ENCODE measurements around the gene ZBTB21. TPM values are rescaled to one million over a fixed set of nuclear protein-coding genes. Genes with fewer than 3 reads are reported as not detected.
A peak's percentile ranks its signal among the peaks of the same experiment; 100 is the strongest.

ZBTB21 gene
- total RNA-seq, 1 donor from 2014 or later: 3.7 TPM

GRCh38 chr21:42040411-42041180 lies 30.4 kb upstream of the ZBTB21 start:
- H3K27ac ChIP-seq (ENCODE audit: low read depth, low read length): peak overlapping the region; percentile 69
- H3K36me3 ChIP-seq (ENCODE audit: control insufficient read depth in 3 of 3, insufficient read depth in 3 of 3, low read length in 3 of 3): no peaks in the 10 kb centered on the region
- peaks cover 0 to 4% (median 0%) of the 10 kb centered on the region in 3 donors for H3K9me3 ChIP-seq (ENCODE audit: control insufficient read depth in 3 of 3, low read length in 3 of 3)
- peaks cover 7 to 9% (median 9%) of the 10 kb centered on the region in 3 donors for H3K4me1 ChIP-seq (ENCODE audit: control insufficient read depth in 3 of 3, insufficient read depth in 3 of 3, low read length in 3 of 3)
- H3K27me3 ChIP-seq (ENCODE audit: control insufficient read depth in 3 of 3, insufficient read depth in 3 of 3, low read length in 3 of 3): no peaks in the 10 kb centered on the region
- H3K4me3 ChIP-seq (ENCODE audit: low read length in 3 of 3): no peak overlapping the region
- no peak overlapping the region for H3K9ac ChIP-seq (ENCODE audit: low read depth in 1 of 3, low read length in 3 of 3)

- Histone ChIP-seq H3K27ac (ENCODE audit: low read depth, low read length) (peak overlapping the region; percentile 69), H3K9ac (ENCODE audit: low read depth in 1 of 3, low read length in 3 of 3) (no peak overlapping the region), H3K27me3 (ENCODE audit: control insufficient read depth in 3 of 3, insufficient read depth in 3 of 3, low read length in 3 of 3) (no peaks in the 10 kb centered on the region)
These were observed 29.8 kb upstream of the ZBTB21 start for GRCh38 chr21:42039911-42040351.

GRCh38 chr21:42039470-42039901 lies 29.3 kb upstream of the ZBTB21 start:
- H3K4me1 ChIP-seq (ENCODE audit: control insufficient read depth in 3 of 3, insufficient read depth in 3 of 3, low read length in 3 of 3): peaks cover 7 to 9% (median 9%) of the 10 kb centered on the region in 3 donors

More at GRCh38 chr21:42039911-42040351, 29.8 kb upstream of the ZBTB21 start:
- no peaks in the 10 kb centered on the region for H3K36me3 ChIP-seq (ENCODE audit: control insufficient read depth in 3 of 3, insufficient read depth in 3 of 3, low read length in 3 of 3)
- H3K4me1 ChIP-seq (ENCODE audit: control insufficient read depth in 3 of 3, insufficient read depth in 3 of 3, low read length in 3 of 3): peaks cover 7 to 9% (median 9%) of the 10 kb centered on the region in 3 donors
- H3K4me3 ChIP-seq (ENCODE audit: low read length in 3 of 3): peak overlapping the region in 1 of 3 donors; percentile 13
- peaks cover 0 to 4% (median 0%) of the 10 kb centered on the region in 3 donors for H3K9me3 ChIP-seq (ENCODE audit: control insufficient read depth in 3 of 3, low read length in 3 of 3)

GRCh38 chr21:42038826-42039425 lies 28.8 kb upstream of the ZBTB21 start:
- peaks cover 7 to 9% (median 9%) of the 10 kb centered on the region in 3 donors for H3K4me1 ChIP-seq (ENCODE audit: control insufficient read depth in 3 of 3, insufficient read depth in 3 of 3, low read length in 3 of 3)
- H3K9ac ChIP-seq (ENCODE audit: low read depth in 1 of 3, low read length in 3 of 3): no peak overlapping the region
- no peak overlapping the region for H3K4me3 ChIP-seq (ENCODE audit: low read length in 3 of 3)
- no peaks in the 10 kb centered on the region for H3K36me3 ChIP-seq (ENCODE audit: control insufficient read depth in 3 of 3, insufficient read depth in 3 of 3, low read length in 3 of 3)
- peaks cover 0 to 4% (median 0%) of the 10 kb centered on the region in 3 donors for H3K9me3 ChIP-seq (ENCODE audit: control insufficient read depth in 3 of 3, low read length in 3 of 3)
- H3K27ac ChIP-seq (ENCODE audit: low read depth, low read length): peak overlapping the region; percentile 30
- H3K27me3 ChIP-seq (ENCODE audit: control insufficient read depth in 3 of 3, insufficient read depth in 3 of 3, low read length in 3 of 3): no peaks in the 10 kb centered on the region

More at GRCh38 chr21:42039470-42039901, 29.3 kb upstream of the ZBTB21 start:
- Histone ChIP-seq H3K36me3 (ENCODE audit: control insufficient read depth in 3 of 3, insufficient read depth in 3 of 3, low read length in 3 of 3) (no peaks in the 10 kb centered on the region), H3K9ac (ENCODE audit: low read depth in 1 of 3, low read length in 3 of 3) (no peak overlapping the region), H3K4me3 (ENCODE audit: low read length in 3 of 3) (no peak overlapping the region), H3K27me3 (ENCODE audit: control insufficient read depth in 3 of 3, insufficient read depth in 3 of 3, low read length in 3 of 3) (no peaks in the 10 kb centered on the region), H3K27ac (ENCODE audit: low read depth, low read length) (peak overlapping the region; percentile 69), H3K9me3 (ENCODE audit: control insufficient read depth in 3 of 3, low read length in 3 of 3) (peaks cover 0 to 4% (median 0%) of the 10 kb centered on the region in 3 donors)

GRCh38 chr21:42038393-42038792 lies 28.2 kb upstream of the ZBTB21 start:
- Histone ChIP-seq H3K9ac (ENCODE audit: low read depth in 1 of 3, low read length in 3 of 3) (no peak overlapping the region), H3K9me3 (ENCODE audit: control insufficient read depth in 3 of 3, low read length in 3 of 3) (peaks cover 0 to 4% (median 0%) of the 10 kb centered on the region in 3 donors)

GRCh38 chr21:42037943-42038342 lies 27.8 kb upstream of the ZBTB21 start:
- Histone ChIP-seq H3K36me3 (ENCODE audit: control insufficient read depth in 3 of 3, insufficient read depth in 3 of 3, low read length in 3 of 3) (no peaks in the 10 kb centered on the region), H3K4me1 (ENCODE audit: control insufficient read depth in 3 of 3, insufficient read depth in 3 of 3, low read length in 3 of 3) (peaks cover 7 to 9% (median 9%) of the 10 kb centered on the region in 3 donors), H3K27ac (ENCODE audit: low read depth, low read length) (no peak overlapping the region), H3K9me3 (ENCODE audit: control insufficient read depth in 3 of 3, low read length in 3 of 3) (peaks cover 0 to 4% (median 0%) of the 10 kb centered on the region in 3 donors), H3K4me3 (ENCODE audit: low read length in 3 of 3) (no peak overlapping the region), H3K27me3 (ENCODE audit: control insufficient read depth in 3 of 3, insufficient read depth in 3 of 3, low read length in 3 of 3) (no peaks in the 10 kb centered on the region), H3K9ac (ENCODE audit: low read depth in 1 of 3, low read length in 3 of 3) (no peak overlapping the region)

More at GRCh38 chr21:42038393-42038792, 28.2 kb upstream of the ZBTB21 start:
- Histone ChIP-seq H3K27me3 (ENCODE audit: control insufficient read depth in 3 of 3, insufficient read depth in 3 of 3, low read length in 3 of 3) (no peaks in the 10 kb centered on the region), H3K4me3 (ENCODE audit: low read length in 3 of 3) (no peak overlapping the region), H3K36me3 (ENCODE audit: control insufficient read depth in 3 of 3, insufficient read depth in 3 of 3, low read length in 3 of 3) (no peaks in the 10 kb centered on the region), H3K4me1 (ENCODE audit: control insufficient read depth in 3 of 3, insufficient read depth in 3 of 3, low read length in 3 of 3) (peaks cover 7 to 9% (median 9%) of the 10 kb centered on the region in 3 donors), H3K27ac (ENCODE audit: low read depth, low read length) (no peak overlapping the region)

GRCh38 chr21:42037516-42037915 lies 27.4 kb upstream of the ZBTB21 start:
- Histone ChIP-seq H3K4me3 (ENCODE audit: low read length in 3 of 3) (no peak overlapping the region), H3K9ac (ENCODE audit: low read depth in 1 of 3, low read length in 3 of 3) (no peak overlapping the region), H3K36me3 (ENCODE audit: control insufficient read depth in 3 of 3, insufficient read depth in 3 of 3, low read length in 3 of 3) (no peaks in the 10 kb centered on the region), H3K4me1 (ENCODE audit: control insufficient read depth in 3 of 3, insufficient read depth in 3 of 3, low read length in 3 of 3) (peaks cover 7 to 9% (median 9%) of the 10 kb centered on the region in 3 donors), H3K27ac (ENCODE audit: low read depth, low read length) (no peak overlapping the region), H3K27me3 (ENCODE audit: control insufficient read depth in 3 of 3, insufficient read depth in 3 of 3, low read length in 3 of 3) (no peaks in the 10 kb centered on the region), H3K9me3 (ENCODE audit: control insufficient read depth in 3 of 3, low read length in 3 of 3) (peaks cover 0 to 4% (median 0%) of the 10 kb centered on the region in 3 donors)

GRCh38 chr21:42036313-42036712 lies 26.2 kb upstream of the ZBTB21 start:
- Histone ChIP-seq H3K4me3 (ENCODE audit: low read length in 3 of 3) (no peak overlapping the region), H3K9me3 (ENCODE audit: control insufficient read depth in 3 of 3, low read length in 3 of 3) (peaks cover 0 to 4% (median 0%) of the 10 kb centered on the region in 3 donors), H3K27ac (ENCODE audit: low read depth, low read length) (no peak overlapping the region), H3K36me3 (ENCODE audit: control insufficient read depth in 3 of 3, insufficient read depth in 3 of 3, low read length in 3 of 3) (no peaks in the 10 kb centered on the region), H3K27me3 (ENCODE audit: control insufficient read depth in 3 of 3, insufficient read depth in 3 of 3, low read length in 3 of 3) (no peaks in the 10 kb centered on the region), H3K4me1 (ENCODE audit: control insufficient read depth in 3 of 3, insufficient read depth in 3 of 3, low read length in 3 of 3) (peaks cover 7 to 9% (median 9%) of the 10 kb centered on the region in 3 donors), H3K9ac (ENCODE audit: low read depth in 1 of 3, low read length in 3 of 3) (no peak overlapping the region)

GRCh38 chr21:42032968-42033367 lies 22.8 kb upstream of the ZBTB21 start:
- Histone ChIP-seq H3K27me3 (ENCODE audit: control insufficient read depth in 3 of 3, insufficient read depth in 3 of 3, low read length in 3 of 3) (no peaks in the 10 kb centered on the region), H3K4me3 (ENCODE audit: low read length in 3 of 3) (no peak overlapping the region), H3K9ac (ENCODE audit: low read depth in 1 of 3, low read length in 3 of 3) (no peak overlapping the region)

GRCh38 chr21:42032266-42032665 lies 22.1 kb upstream of the ZBTB21 start:
- Histone ChIP-seq H3K4me1 (ENCODE audit: control insufficient read depth in 3 of 3, insufficient read depth in 3 of 3, low read length in 3 of 3) (no peaks in the 10 kb centered on the region), H3K4me3 (ENCODE audit: low read length in 3 of 3) (no peak overlapping the region), H3K27me3 (ENCODE audit: control insufficient read depth in 3 of 3, insufficient read depth in 3 of 3, low read length in 3 of 3) (no peaks in the 10 kb centered on the region), H3K9ac (ENCODE audit: low read depth in 1 of 3, low read length in 3 of 3) (no peak overlapping the region), H3K27ac (ENCODE audit: low read depth, low read length) (no peak overlapping the region), H3K9me3 (ENCODE audit: control insufficient read depth in 3 of 3, low read length in 3 of 3) (no peaks in the 10 kb centered on the region), H3K36me3 (ENCODE audit: control insufficient read depth in 3 of 3, insufficient read depth in 3 of 3, low read length in 3 of 3) (no peaks in the 10 kb centered on the region)

More at GRCh38 chr21:42032968-42033367, 22.8 kb upstream of the ZBTB21 start:
- Histone ChIP-seq H3K4me1 (ENCODE audit: control insufficient read depth in 3 of 3, insufficient read depth in 3 of 3, low read length in 3 of 3) (no peaks in the 10 kb centered on the region), H3K9me3 (ENCODE audit: control insufficient read depth in 3 of 3, low read length in 3 of 3) (no peaks in the 10 kb centered on the region), H3K27ac (ENCODE audit: low read depth, low read length) (no peak overlapping the region), H3K36me3 (ENCODE audit: control insufficient read depth in 3 of 3, insufficient read depth in 3 of 3, low read length in 3 of 3) (no peaks in the 10 kb centered on the region)

Data from skeletal muscle tissue (tissue), 4 donors.